KMS-11 (cell line): ENCODE results near the gene RPL28.
"Not testable (repeated sequence)": the region's sequence is repeated elsewhere in the genome, so short reads cannot be mapped to it uniquely, and the experiment has no call there.

ENCODE experiments used
- H2AFZ ChIP-seq: fragments of 200-600 bp; sonication (generic); 2 replicates; pipeline ENCODE4 v1.6.1; 2016; ENCODE audit warnings: antibody characterized with exemption, mixed run types, low read depth
- H3K27ac ChIP-seq: fragments of 200-600 bp; sonication (generic); 2 replicates; pipeline ENCODE4 v1.6.1; 2016; ENCODE audit warnings: mild to moderate bottlenecking, mixed run types
- H3K27me3 ChIP-seq: fragments of 200-600 bp; sonication (generic); 2 replicates; pipeline ENCODE4 v1.6.1; 2017; ENCODE audit warnings: mild to moderate bottlenecking, low read depth, mixed run types, moderate library complexity; ENCODE audit not compliant: insufficient read depth
- H3K36me3 ChIP-seq: fragments of 200-600 bp; sonication (generic); 2 replicates; pipeline ENCODE4 v1.6.1; 2017; ENCODE audit warnings: mild to moderate bottlenecking, mixed run types; ENCODE audit not compliant: insufficient read depth
- H3K4me1 ChIP-seq: fragments of 200-600 bp; sonication (generic); 2 replicates; pipeline ENCODE4 v1.6.1; 2016; ENCODE audit warnings: mild to moderate bottlenecking, low read depth, mixed run types; ENCODE audit not compliant: poor library complexity, severe bottlenecking
- H3K4me2 ChIP-seq: fragments of 200-600 bp; sonication (generic); 2 replicates; pipeline ENCODE4 v1.7.0; 2016; ENCODE audit warnings: mild to moderate bottlenecking, mixed run types
- H3K4me3 ChIP-seq: fragments of 200-600 bp; sonication (generic); IDR thresholded peaks from 2 replicates; pipeline ENCODE4 v1.6.1; 2017; ENCODE audit warnings: low read depth, low read length, mixed read lengths; ENCODE audit not compliant: insufficient read depth
- H3K79me2 ChIP-seq: fragments of 200-600 bp; sonication (generic); 2 replicates; pipeline ENCODE4 v1.6.1; 2016; ENCODE audit warnings: low read depth, mixed run types; ENCODE audit not compliant: insufficient read depth
- H3K9ac ChIP-seq: fragments of 200-600 bp; sonication (generic); 2 replicates; pipeline ENCODE4 v1.6.1; 2016; ENCODE audit warnings: mild to moderate bottlenecking, mixed run types
- H4K20me1 ChIP-seq: fragments of 200-600 bp; sonication (generic); 2 replicates; pipeline ENCODE4 v1.6.1; 2016; ENCODE audit warnings: mild to moderate bottlenecking, mixed run types; ENCODE audit not compliant: insufficient read depth
- CTCF ChIP-seq: fragments of 200-600 bp; sonication (generic); conservative IDR thresholded peaks from 2 replicates; pipeline ENCODE4 v1.6.1; 2017; ENCODE audit warnings: low read depth, mild to moderate bottlenecking, antibody characterized with exemption, low read length, moderate library complexity, mixed read lengths

RPL28 gene

GRCh38 chr19:55419624-55420236 is 34.0 kb downstream of the RPL28 start:
- H2AFZ ChIP-seq, result no peak overlapping the region
- H3K4me3 ChIP-seq, result no peak overlapping the region
- no peak for TF ChIP-seq CTCF

GRCh38 chr19:55421281-55421680 is 35.5 kb downstream of the RPL28 start:
- H3K27me3 ChIP-seq, result peaks cover 75% of the 10 kb centered on the region
- H3K9ac ChIP-seq, H3K4me3 ChIP-seq, H3K79me2 ChIP-seq, H3K27ac ChIP-seq, H3K4me2 ChIP-seq, H3K4me1 ChIP-seq, H4K20me1 ChIP-seq, H3K36me3 ChIP-seq, H2AFZ ChIP-seq: not testable (repeated sequence)

More at GRCh38 chr19:55419624-55420236, 34.0 kb downstream of the RPL28 start:
- peaks cover 72% of the 10 kb centered on the region for H3K27me3 ChIP-seq
- H3K27ac ChIP-seq, result no peak overlapping the region
- H3K79me2 ChIP-seq, result no peaks in the 10 kb centered on the region
- H4K20me1 ChIP-seq, result no peaks in the 10 kb centered on the region
- H3K4me1 ChIP-seq, result no peaks in the 10 kb centered on the region
- no peak overlapping the region for H3K4me2 ChIP-seq
- H3K9ac ChIP-seq, result no peak overlapping the region
- no peaks in the 10 kb centered on the region for H3K36me3 ChIP-seq

GRCh38 chr19:55423225-55424005 is 37.7 kb downstream of the RPL28 start:
- H3K79me2 ChIP-seq, result no peaks in the 10 kb centered on the region
- no peaks in the 10 kb centered on the region for H3K4me1 ChIP-seq
- no peaks in the 10 kb centered on the region for H3K36me3 ChIP-seq
- H2AFZ ChIP-seq, result no peak overlapping the region
- H3K4me2 ChIP-seq, result no peak overlapping the region
- no peak overlapping the region for H3K9ac ChIP-seq
- H3K27me3 ChIP-seq, result peaks cover 93% of the 10 kb centered on the region
- no peak overlapping the region for H3K27ac ChIP-seq
- no peak overlapping the region for H3K4me3 ChIP-seq
- no peak for TF ChIP-seq CTCF
- H4K20me1 ChIP-seq, result no peaks in the 10 kb centered on the region

- H3K4me1 ChIP-seq, result no peaks in the 10 kb centered on the region
- no peak overlapping the region for H3K9ac ChIP-seq
- H3K27me3 ChIP-seq, result peaks cover 93% of the 10 kb centered on the region
- no peaks in the 10 kb centered on the region for H3K79me2 ChIP-seq
- no peak for TF ChIP-seq CTCF
- no peaks in the 10 kb centered on the region for H3K36me3 ChIP-seq
- no peak overlapping the region for H2AFZ ChIP-seq
- H3K27ac ChIP-seq, result no peak overlapping the region
- H3K4me3 ChIP-seq, result no peak overlapping the region
- no peak overlapping the region for H3K4me2 ChIP-seq
- H4K20me1 ChIP-seq, result no peaks in the 10 kb centered on the region
Observed at GRCh38 chr19:55424518-55424917, 38.8 kb downstream of the RPL28 start.

GRCh38 chr19:55426042-55426441 is 40.3 kb downstream of the RPL28 start:
- H3K27ac ChIP-seq, result no peak overlapping the region
- no peaks in the 10 kb centered on the region for H3K4me1 ChIP-seq
- no peak overlapping the region for H3K4me3 ChIP-seq
- no peak for TF ChIP-seq CTCF
- no peak overlapping the region for H2AFZ ChIP-seq
- no peaks in the 10 kb centered on the region for H4K20me1 ChIP-seq
- H3K79me2 ChIP-seq, result no peaks in the 10 kb centered on the region
- H3K36me3 ChIP-seq, result no peaks in the 10 kb centered on the region
- peaks cover 81% of the 10 kb centered on the region for H3K27me3 ChIP-seq
- H3K4me2 ChIP-seq, result no peak overlapping the region
- H3K9ac ChIP-seq, result no peak overlapping the region
